HepG2 (cell line): ENCODE measurements around the gene EHD4. TPM values are rescaled to one million over a fixed set of nuclear protein-coding genes. Genes with fewer than 3 reads are reported as not detected.

ENCODE experiments used
- ATAC-seq: fragments of 200-7000 bp; cut with Tn5 transposase; 3 replicates; pipeline ENCODE4 v1.9.1; 2020; ENCODE audit warnings: mild to moderate bottlenecking, moderate library complexity
- BruUV-seq: library from RNA; stranded (reverse); fragments of 400-500 nt; replicated peaks from 2 replicates; lab custom pipeline; 2021; lab: Mats Ljungman, UMichigan
- CTCF ChIA-PET: fragments of 300-600 bp; formaldehyde crosslinking; extraction: SDS; loops from one replicate; lab custom pipeline; 2021; ENCODE audit warnings: low total read pairs, inconsistent platforms, low intra/inter-chr PET ratio; lab: Yijun Ruan, JAX
- POLR2A ChIA-PET: fragments of 350-600 bp; sonication (Branson Sonifier 250); formaldehyde crosslinking; loops from one replicate; lab custom pipeline; 2020; ENCODE audit warnings: antibody characterized with exemption, inconsistent platforms; lab: Yijun Ruan, JAX
- DNase-seq: peaks from one replicate; pipeline ENCODE4 v3.0.0-alpha.2; 2015; ENCODE audit warnings: low spot score
- FAIRE-seq: peaks from 3 replicates; lab custom pipeline; 2011; peaks lifted over from hg19 to GRCh38; lab: Jason Lieb, UNC
- H2AFZ ChIP-seq: one replicate; pipeline ENCODE4 v1.6.1; 2011; ENCODE audit warnings: low read length, inconsistent platforms
- H3K27ac ChIP-seq: fragments of 300-600 bp; 3 replicates; pipeline ENCODE4 v1.8.0; 2011; ENCODE audit warnings: mixed run types, mild to moderate bottlenecking, mixed read lengths, low read length, inconsistent platforms; ENCODE audit not compliant: insufficient read depth; ENCODE audit errors: extremely low read length
- H3K27me3 ChIP-seq, 2 experiments: fragments of 200-600 bp in 1 of 2; 2 replicates in 1 of 2; 3 replicates in 1 of 2; pipeline versions ENCODE4 v1.6.0 to v1.8.0; 2011; ENCODE audit warnings: low read length in 2 of 2, mild to moderate bottlenecking in 2 of 2, moderate library complexity in 2 of 2, inconsistent platforms in 1 of 2; ENCODE audit not compliant: insufficient read depth in 2 of 2, control insufficient read depth in 1 of 2
- H3K36me3 ChIP-seq, 2 experiments: fragments of 200-600 bp in 1 of 2; replicated peaks in 1 of 2; 2 replicates in 1 of 2; 3 replicates in 1 of 2; pipeline versions ENCODE4 v1.5.1 to v1.8.0; 2011; ENCODE audit warnings: low read length in 2 of 2, inconsistent platforms in 1 of 2; ENCODE audit not compliant: insufficient read depth in 2 of 2, control insufficient read depth in 1 of 2
- H3K4me1 ChIP-seq: 2 replicates; pipeline ENCODE4 v1.5.1; 2012; ENCODE audit warnings: low read length, inconsistent platforms; ENCODE audit not compliant: insufficient read depth
- H3K4me2 ChIP-seq: 2 replicates; pipeline ENCODE4 v1.6.0; 2011; ENCODE audit warnings: low read depth, low read length, inconsistent platforms
- H3K4me3 ChIP-seq, 3 experiments: fragments of 200-600 bp in 1 of 3; sonication (generic), shearing (Covaris generic) in 1 of 3; replicated peaks in 1 of 3; 2 replicates each; pipeline ENCODE4 v1.5.1; 2011 to 2016; ENCODE audit warnings: low read length in 3 of 3, inconsistent platforms in 2 of 3, low read depth in 2 of 3, mild to moderate bottlenecking in 2 of 3, control low read depth in 1 of 3, mixed read lengths in 1 of 3; ENCODE audit not compliant: insufficient read depth in 1 of 3
- H3K79me2 ChIP-seq: one replicate; pipeline ENCODE4 v1.6.1; 2011; ENCODE audit warnings: low read length, inconsistent platforms; ENCODE audit not compliant: insufficient read depth
- H3K9ac ChIP-seq: 2 replicates; pipeline ENCODE4 v1.6.0; 2011; ENCODE audit warnings: mild to moderate bottlenecking, low read depth, low read length, inconsistent platforms; ENCODE audit not compliant: insufficient read depth
- H3K9me3 ChIP-seq: 2 replicates; pipeline ENCODE4 v1.5.1; 2012; ENCODE audit warnings: mild to moderate bottlenecking, low read length
- H4K20me1 ChIP-seq: 2 replicates; pipeline ENCODE4 v1.6.0; 2011; ENCODE audit warnings: inconsistent platforms, mild to moderate bottlenecking, low read length, moderate library complexity; ENCODE audit not compliant: insufficient read depth
- ATF2 ChIP-seq: sonication (generic); formaldehyde crosslinking; IDR thresholded peaks from 2 replicates; pipeline ENCODE4 v1.4.0; 2020; ENCODE audit warnings: missing genetic modification reagents
- FLYWCH1 ChIP-seq: sonication (generic); formaldehyde crosslinking; IDR thresholded peaks from 2 replicates; pipeline ENCODE4 v1.8.1; 2023; ENCODE audit warnings: mild to moderate bottlenecking, missing genetic modification reagents
- HMGA1 ChIP-seq: sonication (generic); formaldehyde crosslinking; conservative IDR thresholded peaks from 2 replicates; pipeline ENCODE4 v1.4.0; 2020; ENCODE audit warnings: missing genetic modification reagents
- HNRNPH1 ChIP-seq: fragments of 200-400 bp; formaldehyde crosslinking; optimal IDR thresholded peaks from 2 replicates; pipeline ENCODE3; 2017; ENCODE audit warnings: mild to moderate bottlenecking, low read depth, low read length
- HOMEZ ChIP-seq: IDR thresholded peaks from 2 replicates; pipeline ENCODE4 v1.6.1; 2016; ENCODE audit warnings: low read depth
- IRX3 ChIP-seq: sonication (generic); formaldehyde crosslinking; IDR thresholded peaks from 2 replicates; pipeline ENCODE4 v1.8.1; 2023; ENCODE audit warnings: mild to moderate bottlenecking, low read depth, missing genetic modification reagents, borderline replicate concordance
- KLF13 ChIP-seq: sonication (generic); formaldehyde crosslinking; IDR thresholded peaks from 2 replicates; pipeline ENCODE4 v1.4.0; 2020; ENCODE audit warnings: mild to moderate bottlenecking, missing genetic modification reagents
- MATR3 ChIP-seq: sonication (generic); formaldehyde crosslinking; IDR thresholded peaks from 2 replicates; pipeline ENCODE4 v1.4.0; 2020; ENCODE audit warnings: missing genetic modification reagents
- NFATC3 ChIP-seq: sonication (generic); formaldehyde crosslinking; IDR thresholded peaks from 2 replicates; pipeline ENCODE4 v1.5.1; 2020; ENCODE audit warnings: mild to moderate bottlenecking, missing genetic modification reagents
- RARG ChIP-seq: sonication (generic); formaldehyde crosslinking; IDR thresholded peaks from 2 replicates; pipeline ENCODE4 v1.4.0; 2020; ENCODE audit warnings: low read depth, mild to moderate bottlenecking, missing genetic modification reagents
- ZHX2 ChIP-seq, 2 experiments: sonication (generic) in 1 of 2; formaldehyde crosslinking in 1 of 2; IDR thresholded peaks; 2 replicates each; pipeline versions ENCODE4 v1.6.1 to v1.9.0; 2014 to 2022; ENCODE audit warnings: antibody characterized with exemption in 1 of 2, borderline replicate concordance in 1 of 2, inconsistent platforms in 1 of 2, low read depth in 1 of 2, missing genetic modification reagents in 1 of 2
- ZNF782 ChIP-seq: sonication (generic); formaldehyde crosslinking; IDR thresholded peaks from 2 replicates; pipeline ENCODE4 v1.4.0; 2020; ENCODE audit warnings: missing genetic modification reagents, mild to moderate bottlenecking, borderline replicate concordance
- ZNF878 ChIP-seq: sonication (generic); formaldehyde crosslinking; IDR thresholded peaks from 2 replicates; pipeline ENCODE4 v1.8.1; 2023; ENCODE audit warnings: mild to moderate bottlenecking, missing genetic modification reagents, moderate library complexity
- ZSCAN22 ChIP-seq: sonication (generic); formaldehyde crosslinking; IDR thresholded peaks from 2 replicates; pipeline ENCODE4 v1.4.0; 2020; ENCODE audit warnings: mild to moderate bottlenecking, missing genetic modification reagents
- ZSCAN25 ChIP-seq: sonication (generic); formaldehyde crosslinking; IDR thresholded peaks from 2 replicates; pipeline ENCODE4 v1.8.0; 2022; ENCODE audit warnings: mild to moderate bottlenecking, missing genetic modification reagents
- WGBS: methylation state at CpG from one replicate; pipeline ENCODE4 v1.1.6; 2017; ENCODE audit warnings: low lambda C conversion rate; 5-methylcytosine and 5-hydroxymethylcytosine counted together
- in situ Hi-C: cut with HindIII; loops from 2 replicates; pipeline ENCODE4 v1.10.0; 2017; ENCODE audit warnings: low pct_unique_long_range_greater_than_20kb; ENCODE audit not compliant: extremely low pct_ligation_motif_present
- intact Hi-C: fragments of 100-400 bp; cut with micrococcal nuclease; formaldehyde crosslinking; loops from one replicate; pipeline ENCODE4 v1.10.0; 2022; ENCODE audit not compliant: unreplicated experiment
- polyA plus RNA-seq, 8 experiments: library from polyadenylated mRNA; depleted of rRNA in 3 of 8; stranded (reverse) in 7 of 8; unstranded in 1 of 8; fragments of >200 nt; fragmentation: Illumina TruSeq in 4 of 8; extraction: Trizol in 4 of 8; gene quantifications; 2 replicates each; pipeline versions ENCODE4 v1.2.1 to v1.2.3, GENCODE V29; 2011 to 2016; ENCODE audit warnings: low read depth in 4 of 8, missing spikeins in 1 of 8, mixed read lengths in 1 of 8; ENCODE audit not compliant: insufficient read depth in 1 of 8
- total RNA-seq, 5 experiments: library from RNA; depleted of rRNA; stranded (reverse); fragments of >200 nt; fragmentation: Illumina TruSeq; extraction: Trizol; gene quantifications; 2 replicates each; pipeline ENCODE4 v1.2.3, GENCODE V29; 2016; ENCODE audit warnings: low read depth in 1 of 5

Gene EHD4
- total and polyA plus RNA-seq, 2 of the 13 experiments (the other 11 are each of a cell fraction or from before 2014, with no cell fraction given), result 3.1 to 4.8 TPM

DNA sequence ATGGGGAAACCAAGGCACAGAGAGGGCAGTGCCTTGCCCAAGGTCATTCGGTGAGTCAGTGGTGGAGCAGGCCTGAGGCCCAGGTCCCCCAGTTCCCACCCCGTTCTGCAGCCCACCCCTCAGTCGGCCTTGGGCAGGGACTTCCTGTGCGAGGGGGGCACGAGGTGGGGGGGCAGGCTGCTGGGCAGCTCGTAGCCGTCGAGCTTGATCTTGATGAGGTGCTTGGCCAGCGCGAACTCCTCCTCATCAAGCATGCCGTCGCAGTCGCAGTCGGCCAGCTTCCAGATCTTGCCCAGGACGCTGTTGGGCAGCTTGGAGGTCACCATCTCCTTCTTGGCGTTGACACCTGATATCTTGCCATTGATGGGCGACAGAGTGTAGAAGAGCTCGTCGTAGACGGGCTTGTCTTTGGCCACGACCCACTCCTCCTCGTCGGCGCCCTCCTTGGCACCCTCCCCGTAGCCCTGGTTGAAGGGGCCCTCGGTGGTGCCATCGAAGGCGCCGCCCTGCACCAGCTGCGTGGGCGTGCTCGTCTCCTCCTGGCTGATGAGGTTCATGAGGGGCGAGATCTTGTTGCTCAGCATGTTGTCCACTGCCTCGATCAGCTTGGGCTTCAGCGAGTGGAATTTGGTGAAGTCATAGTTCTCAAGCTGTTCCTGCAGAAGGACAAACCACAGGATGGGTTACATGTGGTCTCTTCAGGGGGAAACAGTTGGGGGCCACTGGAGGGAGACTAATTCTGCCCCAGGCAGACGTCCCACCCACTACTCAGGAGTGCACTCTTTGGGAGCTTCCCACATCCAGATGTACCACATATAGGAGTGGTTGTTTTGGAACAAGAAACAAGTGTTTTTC is 71.6 kb downstream of the EHD4 start:
- no TSS peak for BruUV-seq
- no peak for ATAC-seq
- no peaks in the 10 kb centered on the region for H4K20me1 ChIP-seq
- H3K36me3 ChIP-seq, result 0 out of 5 replicates have a peak, but pooled peaks cover 0 to 5% of the 10 kb centered on the region in 2 experiments
- H3K4me3 ChIP-seq, result no peak overlapping the region
- intact Hi-C loops, result loop anchor here (5.0 kb wide), 1 partner anchor 343 kb away; the partner anchor contains the start of gene TYRO3
- H3K27ac ChIP-seq, result no peak overlapping the region
- WGBS, result 93% methylated on average over 26 of the region's 36 CpGs
- no peaks in the 10 kb centered on the region for H3K27me3 ChIP-seq
- no peak overlapping the region for H2AFZ ChIP-seq
- POLR2A ChIA-PET, result no interaction called here
- no peaks in the 10 kb centered on the region for H3K9me3 ChIP-seq
- in situ Hi-C loops, result no loop called here
- FAIRE-seq, result no peak
- no peaks in the 10 kb centered on the region for H3K4me1 ChIP-seq
- no peaks in the 10 kb centered on the region for H3K79me2 ChIP-seq
- no peak for DNase-seq
- H3K4me2 ChIP-seq, result no peak overlapping the region
- no peak overlapping the region for H3K9ac ChIP-seq
- CTCF ChIA-PET, result no interaction called here
- no peak for TF ChIP-seq HOMEZ (CRISPR knock-in tag)
- TF ChIP-seq MATR3 (CRISPR knock-in tag), result no peak
- no peak for TF ChIP-seq IRX3
- TF ChIP-seq RARG (CRISPR knock-in tag), result no peak
- TF ChIP-seq ZHX2 (IDR thresholded peaks at IDR 0.05; ENCODE audit: low read depth), result no peak
- no peak for TF ChIP-seq ZHX2 (CRISPR knock-in tag; IDR thresholded peaks at IDR 0.05; ENCODE audit: borderline replicate concordance)
- TF ChIP-seq ATF2 (CRISPR knock-in tag), result no peak
- no peak for TF ChIP-seq ZNF782 (CRISPR knock-in tag)
- TF ChIP-seq KLF13 (CRISPR knock-in tag), result no peak
- TF ChIP-seq ZSCAN25, result no peak
- no peak for TF ChIP-seq HNRNPH1
- TF ChIP-seq NFATC3, result no peak
- TF ChIP-seq HMGA1, result no peak
- TF ChIP-seq ZNF878 (CRISPR knock-in tag), result no peak
- no peak for TF ChIP-seq FLYWCH1 (CRISPR knock-in tag)
- TF ChIP-seq ZSCAN22 (CRISPR knock-in tag), result no peak
